Measurements from ENCODE around the gene ELP4.

Gene ELP4

GRCh38 chr11:31824879-31825837 is 315.6 kb downstream of the ELP4 start:
- DNase-seq: no peak

GRCh38 chr11:31825838-31826484 is 316.4 kb downstream of the ELP4 start:
- DNase-seq: peak in 1 of 14 donors; percentile 28

GRCh38 chr11:31826536-31827438 is 317.2 kb downstream of the ELP4 start:
- peak in 1 of 14 donors; percentile 62 for DNase-seq

- no peak for DNase-seq
Measured at GRCh38 chr11:31827455-31828206, 318.1 kb downstream of the ELP4 start.

GRCh38 chr11:31828217-31828616 is 318.6 kb downstream of the ELP4 start:
- DNase-seq: no peak

GRCh38 chr11:31830406-31830805 is 320.8 kb downstream of the ELP4 start:
- no peak for DNase-seq

GRCh38 chr11:31834237-31834636 is 324.7 kb downstream of the ELP4 start:
- DNase-seq: no peak

All from C1 segment of cervical spinal cord (tissue), 14 donors.